Measurements from ENCODE around the gene ACOX3. TPM values are rescaled to one million over a fixed set of nuclear protein-coding genes. Genes with fewer than 3 reads are reported as not detected.
A peak's percentile ranks its signal among the peaks of the same experiment; 100 is the strongest.

The ACOX3 gene
- total and polyA plus RNA-seq, 9 of the 15 experiments (the other 6 are each of a cell fraction or from before 2014, with no cell fraction given) = 0.68 to 7.3 (median 3.7) TPM

DNA sequence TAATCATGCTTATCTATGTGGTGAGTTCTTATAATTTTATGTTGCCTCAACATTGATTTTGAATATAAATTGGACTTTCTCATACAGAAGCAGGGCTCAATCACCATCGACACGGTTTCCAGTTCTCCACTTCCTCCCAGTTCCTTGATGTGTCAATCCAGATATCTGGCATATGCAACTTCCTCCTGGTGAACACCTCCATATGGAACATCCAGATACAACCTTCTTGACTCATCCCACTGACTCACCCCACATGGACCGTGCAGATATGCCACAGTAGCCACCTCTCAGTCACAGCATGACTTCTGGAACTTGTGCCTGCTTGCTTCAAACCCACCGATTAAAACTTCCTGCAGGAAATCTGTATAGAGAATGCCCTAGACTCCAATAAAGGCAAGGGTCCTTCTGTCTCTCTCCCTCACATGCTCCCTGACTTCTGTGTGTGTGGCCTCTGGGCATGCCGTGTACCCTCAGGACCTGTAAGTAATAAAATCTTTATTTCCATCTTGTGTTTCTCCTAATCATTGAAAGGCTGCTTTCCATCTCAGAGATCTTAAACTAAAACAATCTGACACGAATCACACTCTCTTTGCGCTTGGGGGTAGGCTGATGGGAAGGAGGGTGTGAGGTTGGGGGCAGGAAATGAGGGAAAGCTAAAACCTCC is 104.0 kb downstream of the ACOX3 start (continued):
- TF ChIP-seq, protein P1, sequence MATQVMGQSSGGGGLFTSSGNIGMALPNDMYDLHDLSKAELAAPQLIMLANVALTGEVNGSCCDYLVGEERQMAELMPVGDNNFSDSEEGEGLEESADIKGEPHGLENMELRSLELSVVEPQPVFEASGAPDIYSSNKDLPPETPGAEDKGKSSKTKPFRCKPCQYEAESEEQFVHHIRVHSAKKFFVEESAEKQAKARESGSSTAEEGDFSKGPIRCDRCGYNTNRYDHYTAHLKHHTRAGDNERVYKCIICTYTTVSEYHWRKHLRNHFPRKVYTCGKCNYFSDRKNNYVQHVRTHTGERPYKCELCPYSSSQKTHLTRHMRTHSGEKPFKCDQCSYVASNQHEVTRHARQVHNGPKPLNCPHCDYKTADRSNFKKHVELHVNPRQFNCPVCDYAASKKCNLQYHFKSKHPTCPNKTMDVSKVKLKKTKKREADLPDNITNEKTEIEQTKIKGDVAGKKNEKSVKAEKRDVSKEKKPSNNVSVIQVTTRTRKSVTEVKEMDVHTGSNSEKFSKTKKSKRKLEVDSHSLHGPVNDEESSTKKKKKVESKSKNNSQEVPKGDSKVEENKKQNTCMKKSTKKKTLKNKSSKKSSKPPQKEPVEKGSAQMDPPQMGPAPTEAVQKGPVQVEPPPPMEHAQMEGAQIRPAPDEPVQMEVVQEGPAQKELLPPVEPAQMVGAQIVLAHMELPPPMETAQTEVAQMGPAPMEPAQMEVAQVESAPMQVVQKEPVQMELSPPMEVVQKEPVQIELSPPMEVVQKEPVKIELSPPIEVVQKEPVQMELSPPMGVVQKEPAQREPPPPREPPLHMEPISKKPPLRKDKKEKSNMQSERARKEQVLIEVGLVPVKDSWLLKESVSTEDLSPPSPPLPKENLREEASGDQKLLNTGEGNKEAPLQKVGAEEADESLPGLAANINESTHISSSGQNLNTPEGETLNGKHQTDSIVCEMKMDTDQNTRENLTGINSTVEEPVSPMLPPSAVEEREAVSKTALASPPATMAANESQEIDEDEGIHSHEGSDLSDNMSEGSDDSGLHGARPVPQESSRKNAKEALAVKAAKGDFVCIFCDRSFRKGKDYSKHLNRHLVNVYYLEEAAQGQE (IDR thresholded peaks at IDR 0.05; ENCODE audit: borderline replicate concordance) = no peak
- TF ChIP-seq, protein P1 (CRISPR knock-in tag; IDR thresholded peaks at IDR 0.05; ENCODE audit: low read depth) = no peak
- TF ChIP-seq PHF20 (IDR thresholded peaks at IDR 0.05; ENCODE audit: partially characterized antibody) (no peak), NUFIP1 (IDR thresholded peaks at IDR 0.05; ENCODE audit: partially characterized antibody) (peak; percentile 13), ZNF3 (CRISPR knock-in tag; IDR thresholded peaks at IDR 0.05) (no peak), CBX1 (IDR thresholded peaks at IDR 0.05; ENCODE audit: low read depth) (no peak), LEF1 (IDR thresholded peaks at IDR 0.05) (peak; percentile 75; the same call in 1 of the 2 replicates), CREB1 (IDR thresholded peaks at IDR 0.05) (no peak), CREB1 (CRISPR knock-in tag; IDR thresholded peaks at IDR 0.05) (peak; percentile 53; the same call in 1 of the 2 replicates), TEAD1 (CRISPR knock-in tag; IDR thresholded peaks at IDR 0.05) (peak in 1 of 2 experiments; percentile 65; a peak in 1 of 4 replicates), ZBTB8A (IDR thresholded peaks at IDR 0.05; ENCODE audit: partially characterized antibody) (no peak), RCOR1 (IDR thresholded peaks at IDR 0.05; ENCODE audit: borderline replicate concordance in 1 of 2, low read depth in 2 of 2, low read length in 2 of 2) (peak; percentile 39 to 88; a peak in 3 of 4 replicates), ELF4 (CRISPR knock-in tag; IDR thresholded peaks at IDR 0.05) (peak; percentile 94), CC2D1A (IDR thresholded peaks at IDR 0.05) (peak; percentile 73), TBL1XR1 (IDR thresholded peaks at IDR 0.05; ENCODE audit: low read length in 2 of 2) (peak in 1 of 2 experiments; percentile 84; a peak in 2 of 4 replicates), SLC30A9 (CRISPR knock-in tag; IDR thresholded peaks at IDR 0.05) (no peak)
- TF ChIP-seq, protein P2, sequence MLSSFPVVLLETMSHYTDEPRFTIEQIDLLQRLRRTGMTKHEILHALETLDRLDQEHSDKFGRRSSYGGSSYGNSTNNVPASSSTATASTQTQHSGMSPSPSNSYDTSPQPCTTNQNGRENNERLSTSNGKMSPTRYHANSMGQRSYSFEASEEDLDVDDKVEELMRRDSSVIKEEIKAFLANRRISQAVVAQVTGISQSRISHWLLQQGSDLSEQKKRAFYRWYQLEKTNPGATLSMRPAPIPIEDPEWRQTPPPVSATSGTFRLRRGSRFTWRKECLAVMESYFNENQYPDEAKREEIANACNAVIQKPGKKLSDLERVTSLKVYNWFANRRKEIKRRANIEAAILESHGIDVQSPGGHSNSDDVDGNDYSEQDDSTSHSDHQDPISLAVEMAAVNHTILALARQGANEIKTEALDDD (IDR thresholded peaks at IDR 0.05) = no peak
- TF ChIP-seq, protein P3, sequence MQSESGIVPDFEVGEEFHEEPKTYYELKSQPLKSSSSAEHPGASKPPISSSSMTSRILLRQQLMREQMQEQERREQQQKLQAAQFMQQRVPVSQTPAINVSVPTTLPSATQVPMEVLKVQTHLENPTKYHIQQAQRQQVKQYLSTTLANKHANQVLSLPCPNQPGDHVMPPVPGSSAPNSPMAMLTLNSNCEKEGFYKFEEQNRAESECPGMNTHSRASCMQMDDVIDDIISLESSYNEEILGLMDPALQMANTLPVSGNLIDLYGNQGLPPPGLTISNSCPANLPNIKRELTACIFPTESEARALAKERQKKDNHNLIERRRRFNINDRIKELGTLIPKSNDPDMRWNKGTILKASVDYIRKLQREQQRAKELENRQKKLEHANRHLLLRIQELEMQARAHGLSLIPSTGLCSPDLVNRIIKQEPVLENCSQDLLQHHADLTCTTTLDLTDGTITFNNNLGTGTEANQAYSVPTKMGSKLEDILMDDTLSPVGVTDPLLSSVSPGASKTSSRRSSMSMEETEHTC (IDR thresholded peaks at IDR 0.05) = no peak

Data from K562 (cell line).